ENCODE results near the gene STXBP6.

DNA sequence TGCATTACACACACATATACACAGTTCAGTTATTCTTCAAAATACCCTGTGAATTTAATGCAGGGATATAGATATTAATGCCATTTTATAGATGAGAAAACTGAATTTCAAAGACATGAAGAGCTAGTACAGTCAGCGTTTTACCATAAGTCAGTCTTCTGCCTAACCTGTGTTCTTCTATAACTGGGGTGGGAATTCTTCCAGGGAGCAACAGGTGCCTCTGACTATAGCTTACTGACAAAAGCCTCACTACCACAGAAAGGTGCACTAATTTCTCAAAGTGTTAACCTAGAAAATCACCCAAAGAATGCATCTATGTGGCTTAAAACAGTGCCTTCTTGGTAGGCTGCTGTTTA, 84.4 kb downstream of the STXBP6 start:
- TF ChIP-seq EZH2 (IDR thresholded peaks at IDR 0.05; ENCODE audit: borderline replicate concordance, low read depth, low read length, poor library complexity, severe bottlenecking) (no peak), CTCF (conservative IDR thresholded peaks at IDR 0.05; ENCODE audit: low read depth, low read length) (no peak)
